Activated T-cell treated with anti-CD3 and anti-CD28 coated beads, Interleukin-2, amount 50 U/mL, for 24 hours (primary cell): Measurements from ENCODE around the gene RHOF.

Experiments
- DNase-seq: peaks from one replicate; pipeline ENCODE4 v3.0.0-alpha.2; 2020
- H3K27ac Mint-ChIP-seq: 2 replicates; pipeline ENCODE4 v1.8.0; 2020; ENCODE audit warnings: mild to moderate bottlenecking, mixed read lengths
- H3K27me3 Mint-ChIP-seq: 2 replicates; pipeline ENCODE4 v1.8.0; 2020; ENCODE audit warnings: mixed read lengths
- H3K36me3 Mint-ChIP-seq: 2 replicates; pipeline ENCODE4 v1.8.0; 2020; ENCODE audit warnings: low read depth, mixed read lengths
- H3K4me1 Mint-ChIP-seq: 2 replicates; pipeline ENCODE4 v1.8.0; 2020; ENCODE audit warnings: low read depth, mixed read lengths
- H3K4me3 Mint-ChIP-seq: 2 replicates; pipeline ENCODE4 v1.8.0; 2020; ENCODE audit warnings: mild to moderate bottlenecking, moderate library complexity, mixed read lengths
- H3K9me3 Mint-ChIP-seq: 2 replicates; pipeline ENCODE4 v1.8.0; 2020; ENCODE audit warnings: mixed read lengths

Gene RHOF, protein sequence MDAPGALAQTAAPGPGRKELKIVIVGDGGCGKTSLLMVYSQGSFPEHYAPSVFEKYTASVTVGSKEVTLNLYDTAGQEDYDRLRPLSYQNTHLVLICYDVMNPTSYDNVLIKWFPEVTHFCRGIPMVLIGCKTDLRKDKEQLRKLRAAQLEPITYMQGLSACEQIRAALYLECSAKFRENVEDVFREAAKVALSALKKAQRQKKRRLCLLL

GRCh38 chr12:121793440-121793837 is at the start of gene RHOF:
TSS of gene RHOF (minus strand) at chr12:121793688. CDS start at chr12:121793633, 55 bp downstream.
- DNase-seq = no peak
- Mint-ChIP-seq H3K27me3 (no peaks in the 10 kb centered on the region), H3K9me3 (no peaks in the 10 kb centered on the region), H3K4me3 (peak within 1 kb of the TSS; percentile 96), H3K27ac (peak within 1 kb of the TSS; percentile 100), H3K4me1 (peaks cover 75% of the 10 kb centered on the region), H3K36me3 (peaks cover 70% of the 10 kb centered on the region)

DNA sequence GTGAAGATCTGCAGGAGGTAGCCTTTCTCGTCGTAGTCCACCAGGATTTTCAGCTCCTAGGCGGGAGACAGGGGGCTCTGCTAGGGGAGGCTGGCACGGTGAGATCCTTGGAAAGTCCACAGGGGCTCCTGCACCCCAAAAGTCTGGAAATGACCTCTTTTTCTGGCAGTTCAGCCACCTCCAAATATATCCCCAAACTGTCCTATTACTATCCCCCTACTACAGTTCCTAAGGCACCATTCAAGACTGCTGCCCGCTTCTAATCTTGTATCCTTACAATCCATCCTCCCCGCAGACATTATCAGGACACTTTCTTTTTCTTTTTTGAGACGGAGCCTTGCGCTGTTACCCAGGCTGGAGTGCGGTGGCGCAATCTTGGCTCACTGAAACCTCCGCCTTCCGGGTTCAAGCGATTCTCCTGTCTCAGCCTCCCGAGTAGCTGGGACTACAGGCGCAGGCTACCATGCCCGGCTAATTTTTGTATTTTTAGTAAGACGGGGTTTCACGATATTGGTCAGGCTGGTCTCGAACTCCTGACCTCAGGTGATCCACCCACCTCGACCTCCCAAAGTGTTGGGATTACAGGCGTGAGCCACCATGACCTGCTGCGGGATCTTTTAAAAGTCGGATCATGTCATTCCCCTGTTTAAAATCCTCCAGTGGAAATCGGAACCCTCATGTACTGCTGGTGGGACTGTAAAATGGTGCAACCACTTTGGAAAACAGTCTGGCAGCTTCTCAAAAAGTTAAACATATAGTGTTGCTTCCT is 46.7 kb upstream of the RHOF start:
- peaks cover 3% of the 10 kb centered on the region for H3K36me3 Mint-ChIP-seq
- peak overlapping the region; percentile 96 for H3K27ac Mint-ChIP-seq
- no peaks in the 10 kb centered on the region for H3K27me3 Mint-ChIP-seq
- peak overlapping the region; percentile 97 for H3K4me3 Mint-ChIP-seq
- H3K9me3 Mint-ChIP-seq = no peaks in the 10 kb centered on the region
- no peak for DNase-seq
- H3K4me1 Mint-ChIP-seq = peaks cover 18% of the 10 kb centered on the region

DNA sequence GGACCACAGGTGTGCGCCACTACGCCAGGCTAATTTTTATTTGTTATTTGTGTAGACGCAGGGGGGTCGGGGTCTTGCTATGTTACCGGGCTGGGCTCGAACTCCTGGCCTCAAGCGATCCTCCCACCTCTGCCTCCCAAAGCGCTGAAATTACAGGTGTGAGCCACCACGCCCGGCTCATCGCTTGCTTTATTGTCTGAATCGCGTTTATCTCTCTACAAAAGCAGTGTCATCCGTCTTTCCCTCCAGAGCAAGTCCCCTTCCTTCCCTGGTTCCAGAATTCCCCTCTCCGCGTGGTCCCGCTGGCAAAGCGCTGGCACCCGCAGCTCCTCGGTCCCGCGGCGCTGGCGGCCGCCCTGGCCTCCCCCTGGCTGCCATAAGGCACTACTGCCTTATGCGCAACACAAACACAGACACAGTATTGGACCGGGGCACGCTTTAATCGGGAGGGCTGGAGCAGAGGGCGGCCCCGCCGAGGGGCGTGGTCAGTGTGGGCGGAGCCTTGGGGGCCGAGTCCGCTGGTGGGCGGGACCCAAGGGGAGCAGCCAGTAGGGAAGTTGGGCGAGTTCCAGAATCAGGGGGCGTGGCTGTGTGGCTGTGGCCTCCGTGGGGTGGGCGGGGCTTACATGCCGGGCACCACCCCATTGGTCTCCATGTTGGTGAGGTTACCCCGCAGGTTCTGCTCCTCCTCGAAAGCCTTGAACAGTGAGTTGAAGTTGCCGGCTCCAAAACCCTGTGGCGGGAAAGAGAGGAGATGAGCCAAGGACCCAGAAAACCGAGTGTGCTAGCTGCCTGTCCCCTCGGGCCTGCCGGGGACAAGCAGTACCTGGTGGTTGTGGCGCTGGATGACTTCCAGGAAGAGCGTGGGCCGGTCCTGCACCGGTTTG is 45.9 kb upstream of the RHOF start:
- H3K4me1 Mint-ChIP-seq = peaks cover 18% of the 10 kb centered on the region
- peaks cover 3% of the 10 kb centered on the region for H3K36me3 Mint-ChIP-seq
- H3K9me3 Mint-ChIP-seq = no peaks in the 10 kb centered on the region
- no peaks in the 10 kb centered on the region for H3K27me3 Mint-ChIP-seq
- H3K4me3 Mint-ChIP-seq = peak overlapping the region; percentile 97
- H3K27ac Mint-ChIP-seq = peak overlapping the region; percentile 96
- DNase-seq = peak; percentile 100

DNA sequence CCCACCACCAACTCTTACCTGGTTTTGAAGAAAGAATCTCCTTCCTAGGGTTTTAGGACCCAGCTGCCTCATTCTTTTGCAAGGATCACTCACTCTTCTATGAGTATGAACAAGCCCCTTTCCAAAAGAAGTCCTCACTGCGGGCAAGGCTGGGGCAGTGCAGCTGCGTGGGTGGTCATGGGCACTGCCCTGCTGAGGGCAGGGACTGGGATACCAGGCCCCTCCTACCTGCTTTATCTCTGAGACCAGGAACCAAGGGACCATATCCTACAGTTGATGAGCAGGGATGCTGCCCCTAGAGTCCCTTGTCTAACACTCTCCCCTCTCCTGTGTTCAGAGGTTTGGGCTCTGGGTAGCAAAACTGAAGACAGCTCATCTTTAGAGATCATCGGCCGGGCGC is 44.6 kb upstream of the RHOF start:
- Mint-ChIP-seq H3K9me3 (no peaks in the 10 kb centered on the region), H3K27me3 (no peaks in the 10 kb centered on the region), H3K4me1 (peaks cover 21% of the 10 kb centered on the region), H3K36me3 (peaks cover 3% of the 10 kb centered on the region), H3K27ac (no peak overlapping the region), H3K4me3 (no peak overlapping the region)
- DNase-seq = no peak

- no peak for DNase-seq
- H3K27ac Mint-ChIP-seq = no peak overlapping the region
- no peaks in the 10 kb centered on the region for H3K9me3 Mint-ChIP-seq
- H3K27me3 Mint-ChIP-seq = no peaks in the 10 kb centered on the region
- H3K4me1 Mint-ChIP-seq = peaks cover 25% of the 10 kb centered on the region
- H3K4me3 Mint-ChIP-seq = no peak overlapping the region
- H3K36me3 Mint-ChIP-seq = peaks cover 4% of the 10 kb centered on the region
Measured at GRCh38 chr12:121837680-121838079, 44.2 kb upstream of the RHOF start.

- H3K4me3 Mint-ChIP-seq = no peak overlapping the region
- H3K36me3 Mint-ChIP-seq = peaks cover 57% of the 10 kb centered on the region
- H3K27ac Mint-ChIP-seq = peak overlapping the region; percentile 78
- H3K27me3 Mint-ChIP-seq = no peaks in the 10 kb centered on the region
- H3K9me3 Mint-ChIP-seq = no peaks in the 10 kb centered on the region
- DNase-seq = no peak
- peaks cover 17% of the 10 kb centered on the region for H3K4me1 Mint-ChIP-seq
Measured at GRCh38 chr12:121831571-121832245, 38.2 kb upstream of the RHOF start.

DNA sequence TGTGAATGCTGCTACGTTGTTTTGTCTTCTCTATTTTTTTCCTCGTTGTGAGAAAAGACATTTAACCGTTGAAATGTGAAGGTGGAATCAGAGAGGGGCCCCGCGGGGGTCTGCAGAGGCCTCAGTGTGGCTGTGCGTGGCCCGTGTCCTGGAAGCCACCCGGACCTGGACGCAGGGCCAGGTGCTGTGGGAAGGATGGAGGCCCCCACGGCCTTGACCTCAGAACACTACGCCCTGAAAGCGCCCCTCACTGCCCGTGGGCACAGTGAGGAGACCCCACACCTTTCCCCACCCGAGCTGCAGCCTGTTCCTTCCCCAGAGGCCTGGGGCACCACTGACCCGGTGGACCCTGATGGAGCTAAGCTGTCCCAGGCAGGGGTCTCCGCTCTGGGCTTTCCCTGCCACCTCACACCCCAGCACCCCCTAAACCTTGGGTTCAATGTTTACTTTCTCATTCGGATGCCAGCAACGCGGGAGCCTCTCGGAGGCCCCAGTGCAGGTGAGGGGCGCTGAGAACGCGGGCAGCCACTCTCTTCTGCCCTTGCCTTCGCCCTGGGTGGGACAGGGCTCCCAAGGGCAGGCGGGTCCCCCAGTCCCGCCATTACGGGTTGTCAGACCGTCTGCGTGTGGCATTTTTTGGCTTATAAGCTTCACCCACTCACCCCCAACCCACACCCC is 37.2 kb upstream of the RHOF start:
- Mint-ChIP-seq H3K9me3 (no peaks in the 10 kb centered on the region), H3K4me3 (no peak overlapping the region), H3K36me3 (peaks cover 65% of the 10 kb centered on the region), H3K27ac (no peak overlapping the region), H3K4me1 (peaks cover 17% of the 10 kb centered on the region), H3K27me3 (no peaks in the 10 kb centered on the region)
- no peak for DNase-seq

DNA sequence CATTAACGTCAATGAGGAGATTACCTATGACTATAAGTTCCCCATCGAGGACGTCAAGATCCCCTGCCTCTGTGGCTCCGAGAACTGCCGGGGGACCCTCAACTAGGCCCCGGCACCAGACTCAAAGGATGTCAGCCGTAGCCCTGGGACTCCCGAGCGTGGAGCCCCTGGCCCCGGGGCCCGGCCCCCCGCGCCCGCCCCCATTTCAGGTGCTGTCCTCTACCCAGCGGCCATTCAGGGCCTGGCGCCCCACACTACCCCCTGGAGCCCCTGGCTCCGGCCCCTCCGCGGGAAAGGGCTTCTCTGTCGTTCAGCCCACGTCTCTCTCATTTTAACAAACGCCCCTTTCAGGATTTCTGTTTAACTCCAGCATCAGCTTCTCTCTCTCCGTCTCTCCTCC is 36.6 kb upstream of the RHOF start:
- Mint-ChIP-seq H3K27me3 (no peaks in the 10 kb centered on the region), H3K4me1 (peaks cover 17% of the 10 kb centered on the region), H3K36me3 (peaks cover 69% of the 10 kb centered on the region), H3K4me3 (no peak overlapping the region), H3K9me3 (no peaks in the 10 kb centered on the region), H3K27ac (no peak overlapping the region)
- no peak for DNase-seq

DNA sequence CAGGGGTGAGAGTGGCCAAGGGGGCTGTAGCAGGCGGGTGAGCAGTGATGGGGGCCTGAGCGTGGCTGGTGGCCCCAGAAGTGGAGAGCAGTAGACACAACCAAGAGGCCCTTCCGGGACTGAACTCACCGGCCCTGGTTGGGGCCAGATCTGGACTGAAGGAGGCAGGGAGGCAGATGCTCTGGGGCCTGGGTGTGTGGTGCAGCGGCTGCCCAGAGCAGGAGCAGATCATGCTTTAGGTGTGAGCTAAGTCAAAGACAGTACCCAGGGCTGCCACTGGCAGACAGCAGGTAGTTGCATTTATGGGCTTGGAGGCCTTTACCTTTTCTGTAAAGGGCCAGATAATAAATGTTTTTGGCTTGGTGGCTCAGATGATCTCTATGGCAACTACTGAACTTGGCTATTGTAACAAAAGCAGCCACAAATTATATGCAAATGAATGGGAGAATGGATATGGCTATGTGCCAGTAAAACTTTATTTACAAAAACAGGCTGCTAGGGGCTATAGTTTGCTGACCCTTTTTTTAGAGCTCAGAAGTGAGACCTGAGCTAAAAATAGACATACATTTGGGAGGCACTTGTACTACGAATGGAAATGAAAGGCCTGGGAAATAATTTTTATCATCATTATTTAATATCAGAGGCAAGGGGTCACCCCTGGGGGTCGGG is 35.9 kb upstream of the RHOF start:
- H3K27ac Mint-ChIP-seq = peak overlapping the region; percentile 49
- no peaks in the 10 kb centered on the region for H3K27me3 Mint-ChIP-seq
- peaks cover 77% of the 10 kb centered on the region for H3K36me3 Mint-ChIP-seq
- no peak overlapping the region for H3K4me3 Mint-ChIP-seq
- no peaks in the 10 kb centered on the region for H3K9me3 Mint-ChIP-seq
- H3K4me1 Mint-ChIP-seq = peaks cover 17% of the 10 kb centered on the region
- DNase-seq = no peak

GRCh38 chr12:121828826-121829225 is 35.3 kb upstream of the RHOF start:
- Mint-ChIP-seq H3K4me1 (peaks cover 17% of the 10 kb centered on the region), H3K9me3 (no peaks in the 10 kb centered on the region), H3K4me3 (no peak overlapping the region), H3K27ac (peak overlapping the region; percentile 49), H3K27me3 (no peaks in the 10 kb centered on the region), H3K36me3 (peaks cover 82% of the 10 kb centered on the region)
- DNase-seq = no peak

DNA sequence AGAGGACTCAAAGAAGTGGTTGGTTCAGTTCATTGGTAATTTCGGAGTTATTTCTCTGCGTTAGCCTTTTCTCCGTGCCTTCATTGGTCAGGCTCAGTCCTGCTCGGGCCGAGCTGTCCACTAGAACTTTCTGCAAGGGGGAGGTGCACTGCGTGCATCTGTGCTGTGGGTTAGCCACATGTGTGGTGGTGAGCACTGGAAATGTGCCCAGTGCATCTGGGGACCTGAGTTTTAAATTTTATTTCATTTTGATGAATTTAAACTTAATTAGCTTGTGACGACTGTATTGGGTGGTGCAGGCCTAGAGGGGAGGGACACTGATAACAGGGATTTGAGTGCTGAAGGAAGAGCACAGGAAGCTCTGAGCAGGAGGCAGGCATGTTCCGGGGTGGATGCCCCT is 34.8 kb upstream of the RHOF start:
- H3K4me3 Mint-ChIP-seq = no peak overlapping the region
- peaks cover 87% of the 10 kb centered on the region for H3K36me3 Mint-ChIP-seq
- peaks cover 16% of the 10 kb centered on the region for H3K4me1 Mint-ChIP-seq
- H3K27me3 Mint-ChIP-seq = no peaks in the 10 kb centered on the region
- H3K9me3 Mint-ChIP-seq = no peaks in the 10 kb centered on the region
- no peak for DNase-seq
- peak overlapping the region; percentile 49 for H3K27ac Mint-ChIP-seq

DNA sequence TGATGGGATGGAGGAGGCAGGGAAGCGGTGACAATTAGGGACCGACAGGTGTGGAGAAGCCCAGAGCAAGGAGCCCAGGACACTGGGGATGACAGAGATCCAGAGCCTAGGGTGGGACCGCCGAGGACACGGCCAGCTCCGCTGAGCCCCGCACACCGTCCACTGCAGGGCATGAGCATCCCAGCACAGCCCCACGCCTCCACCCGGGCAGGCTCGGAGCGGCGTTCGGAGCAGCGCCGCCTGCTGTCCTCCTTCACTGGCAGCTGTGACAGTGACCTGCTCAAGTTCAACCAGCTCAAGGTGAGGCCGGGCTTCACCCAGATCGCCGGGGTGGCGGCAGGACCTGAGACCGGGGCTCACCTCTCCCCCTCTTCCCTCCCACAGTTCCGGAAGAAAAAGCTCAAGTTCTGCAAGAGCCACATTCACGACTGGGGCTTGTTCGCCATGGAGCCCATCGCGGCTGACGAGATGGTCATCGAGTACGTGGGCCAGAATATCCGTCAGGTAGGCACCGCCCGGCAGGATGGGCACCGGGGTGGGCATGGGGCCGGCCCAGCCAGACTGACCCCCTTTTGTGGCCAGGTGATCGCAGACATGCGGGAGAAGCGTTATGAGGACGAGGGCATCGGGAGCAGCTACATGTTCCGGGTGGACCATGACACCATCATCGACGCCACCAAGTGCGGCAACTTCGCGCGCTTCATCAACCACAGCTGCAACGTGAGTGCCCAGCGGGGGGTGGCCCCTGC is 34.0 kb upstream of the RHOF start:
- Mint-ChIP-seq H3K4me1 (peaks cover 8% of the 10 kb centered on the region), H3K27me3 (no peaks in the 10 kb centered on the region), H3K27ac (peak overlapping the region; percentile 47), H3K9me3 (no peaks in the 10 kb centered on the region), H3K36me3 (peaks cover 86% of the 10 kb centered on the region), H3K4me3 (no peak overlapping the region)
- no peak for DNase-seq
